ENCODE data around the gene NRL.

Gene NRL

GRCh38 chr14:24114532-24115421, at the start of gene NRL, which contains the start of gene DCAF11:
TSS of gene NRL (minus strand) at chr14:24114949. CDS start at chr14:24082848, 32,101 bp downstream.
TSS of gene DCAF11 (plus strand) at chr14:24114777. CDS start at chr14:24115595, 818 bp downstream.
- peak; percentile 95 for DNase-seq (ENCODE audit: low read depth)

GRCh38 chr14:24162093-24162492, 47.3 kb upstream of the NRL start:
- no peak for DNase-seq (ENCODE audit: low read depth)

GRCh38 chr14:24160850-24161804, 46.4 kb upstream of the NRL start, which contains the start of gene IRF9:
TSS of gene IRF9 (plus strand) at chr14:24161265. CDS start at chr14:24162145, 880 bp downstream.
- peak; percentile 96 for DNase-seq (ENCODE audit: low read depth)

- no peak for DNase-seq (ENCODE audit: low read depth)
Observed at GRCh38 chr14:24160499-24160849, 45.7 kb upstream of the NRL start.

- no peak for DNase-seq (ENCODE audit: low read depth)
Observed at GRCh38 chr14:24159777-24160498, 45.2 kb upstream of the NRL start.

- no peak for DNase-seq (ENCODE audit: low read depth)
Observed at GRCh38 chr14:24157331-24157730, 42.6 kb upstream of the NRL start.

- DNase-seq (ENCODE audit: low read depth): no peak
Observed at GRCh38 chr14:24156840-24157239, 42.1 kb upstream of the NRL start.

- DNase-seq (ENCODE audit: low read depth): no peak
Observed at GRCh38 chr14:24155100-24155499, 40.4 kb upstream of the NRL start.

GRCh38 chr14:24151404-24152080, 36.8 kb upstream of the NRL start:
- no peak for DNase-seq (ENCODE audit: low read depth)

- no peak for DNase-seq (ENCODE audit: low read depth)
Observed at GRCh38 chr14:24150993-24151392, 36.2 kb upstream of the NRL start.

- DNase-seq (ENCODE audit: low read depth): no peak
Observed at GRCh38 chr14:24150567-24150966, 35.8 kb upstream of the NRL start.

GRCh38 chr14:24150061-24150460, 35.3 kb upstream of the NRL start:
- no peak for DNase-seq (ENCODE audit: low read depth)

GRCh38 chr14:24149302-24149969, 34.7 kb upstream of the NRL start:
- no peak for DNase-seq (ENCODE audit: low read depth)

GRCh38 chr14:24147761-24148428, 33.1 kb upstream of the NRL start:
- DNase-seq (ENCODE audit: low read depth): no peak

- DNase-seq (ENCODE audit: low read depth): peak; percentile 96
Observed at GRCh38 chr14:24146978-24147760, 32.4 kb upstream of the NRL start, which contains the start of gene RNF31. TSS of gene RNF31 (plus strand) at chr14:24147498. CDS start at chr14:24147699, 201 bp downstream.

- DNase-seq (ENCODE audit: low read depth): peak; percentile 66
Observed at GRCh38 chr14:24146453-24146977, 31.8 kb upstream of the NRL start, which contains the start of gene PSME2. TSS of gene PSME2 (minus strand) at chr14:24146610. CDS start at chr14:24146581, 29 bp downstream.

- no peak for DNase-seq (ENCODE audit: low read depth)
Observed at GRCh38 chr14:24145690-24146452, 31.1 kb upstream of the NRL start.

- DNase-seq (ENCODE audit: low read depth): no peak
Observed at GRCh38 chr14:24145219-24145618, 30.5 kb upstream of the NRL start.

Data from activated T-cell treated with anti-CD3 and anti-CD28 coated beads for 1 hour (primary cell).